Left ventricle myocardium inferior (tissue), 1 donor: ENCODE measurements around the gene PLCG1. TPM values are rescaled to one million over a fixed set of nuclear protein-coding genes. Genes with fewer than 3 reads are reported as not detected.
"Not testable (repeated sequence)": the region's sequence is repeated elsewhere in the genome, so short reads cannot be mapped to it uniquely, and the experiment has no call there.

Experiments used
- DNase-seq: peaks from one replicate; pipeline ENCODE4 v3.0.0-alpha.2; 2020
- H3K27ac ChIP-seq: fragments of 200-600 bp; replicated peaks from 2 replicates; pipeline ENCODE4 v1.8.0; 2021
- H3K27me3 ChIP-seq: fragments of 200-600 bp; 2 replicates; pipeline ENCODE4 v1.8.0; 2021; ENCODE audit warnings: low read depth
- H3K36me3 ChIP-seq: fragments of 200-600 bp; 2 replicates; pipeline ENCODE4 v1.8.0; 2021
- H3K4me1 ChIP-seq: fragments of 200-600 bp; 2 replicates; pipeline ENCODE4 v1.8.0; 2021
- H3K4me3 ChIP-seq: fragments of 200-600 bp; 2 replicates; pipeline ENCODE4 v1.8.0; 2021; ENCODE audit warnings: mild to moderate bottlenecking, moderate library complexity
- H3K9me3 ChIP-seq: fragments of 200-600 bp; replicated peaks from 2 replicates; pipeline ENCODE4 v1.8.0; 2021
- CTCF ChIP-seq: fragments of 200-600 bp; IDR thresholded peaks from 2 replicates; pipeline ENCODE4 v1.8.0; 2021; ENCODE audit warnings: antibody characterized with exemption, mild to moderate bottlenecking, borderline replicate concordance
- intact Hi-C: fragments of 100-400 bp; cut with micrococcal nuclease; formaldehyde crosslinking; loops from one replicate; pipeline ENCODE4 v1.11.0; 2022
- total RNA-seq: library from RNA; stranded (reverse); fragmentation: NEBNext Ultra II Directional; extraction: Animal tissue kit (Norgen Biotek cat#: 25700); gene quantifications from one replicate; pipeline ENCODE4 v1.2.1, GENCODE V29; 2021
- donor health status: DM: no; HTN: yes; CAD: no; lungs with severe emphysema.

The PLCG1 gene
- total RNA-seq, 1 donor from 2014 or later, result 46.1 TPM

GRCh38 chr20:41126719-41127118 lies 10.6 kb upstream of the PLCG1 start:
- peaks cover 12% of the 10 kb centered on the region for H3K4me1 ChIP-seq
- no peak for DNase-seq
- H3K4me3 ChIP-seq, result no peak overlapping the region
- TF ChIP-seq CTCF, result no peak
- intact Hi-C loops, result no loop called here
- H3K9me3 ChIP-seq, result no peaks in the 10 kb centered on the region
- H3K36me3 ChIP-seq, result peaks cover 36% of the 10 kb centered on the region
- no peaks in the 10 kb centered on the region for H3K27me3 ChIP-seq
- no peak overlapping the region for H3K27ac ChIP-seq

- DNase-seq, H3K27me3 ChIP-seq, H3K9me3 ChIP-seq, H3K4me3 ChIP-seq, H3K27ac ChIP-seq, intact Hi-C loops: not testable (repeated sequence)
- Histone ChIP-seq H3K36me3 (peaks cover 20% of the 10 kb centered on the region), H3K4me1 (peaks cover 12% of the 10 kb centered on the region)
Measured at GRCh38 chr20:41128317-41128716, 9.0 kb upstream of the PLCG1 start.

- no peak overlapping the region for H3K27ac ChIP-seq
- TF ChIP-seq CTCF, result no peak
- no peaks in the 10 kb centered on the region for H3K27me3 ChIP-seq
- intact Hi-C loops, result loop anchor here (10.0 kb wide), 1 partner anchor 283 kb away; no protein-coding TSS in a partner anchor
- no peaks in the 10 kb centered on the region for H3K9me3 ChIP-seq
- no peak for DNase-seq
- H3K4me1 ChIP-seq, result peaks cover 20% of the 10 kb centered on the region
- H3K36me3 ChIP-seq, result no peaks in the 10 kb centered on the region
- no peak overlapping the region for H3K4me3 ChIP-seq
Measured at GRCh38 chr20:41131594-41132387, 5.6 kb upstream of the PLCG1 start.

- DNase-seq, H3K27me3 ChIP-seq, H3K36me3 ChIP-seq, H3K9me3 ChIP-seq, H3K4me3 ChIP-seq, H3K27ac ChIP-seq: not testable (repeated sequence)
- intact Hi-C loops, result loop anchor here (10.0 kb wide), 1 partner anchor 282 kb away; no protein-coding TSS in a partner anchor
- peaks cover 22% of the 10 kb centered on the region for H3K4me1 ChIP-seq
Measured at GRCh38 chr20:41132388-41132775, 5.0 kb upstream of the PLCG1 start.

GRCh38 chr20:41133709-41134361 lies 3.5 kb upstream of the PLCG1 start:
- DNase-seq, result no peak
- Histone ChIP-seq H3K27ac (no peak overlapping the region), H3K4me1 (peaks cover 37% of the 10 kb centered on the region), H3K9me3 (no peaks in the 10 kb centered on the region), H3K27me3 (no peaks in the 10 kb centered on the region), H3K4me3 (no peak overlapping the region), H3K36me3 (no peaks in the 10 kb centered on the region)
- no peak for TF ChIP-seq CTCF
- intact Hi-C loops, result loop anchor here (10.0 kb wide), 1 partner anchor 281 kb away; no protein-coding TSS in a partner anchor

GRCh38 chr20:41134362-41135186 lies 2.8 kb upstream of the PLCG1 start:
- Histone ChIP-seq H3K27me3 (no peaks in the 10 kb centered on the region), H3K9me3 (no peaks in the 10 kb centered on the region), H3K4me1 (peaks cover 44% of the 10 kb centered on the region), H3K27ac (no peak overlapping the region), H3K36me3 (no peaks in the 10 kb centered on the region), H3K4me3 (no peak overlapping the region)
- intact Hi-C loops, result loop anchor here (10.0 kb wide), 1 partner anchor 280 kb away; no protein-coding TSS in a partner anchor
- DNase-seq, result no peak
- TF ChIP-seq CTCF, result no peak
